Regular cardiac myocyte (primary cell): ENCODE measurements around the gene SUSD5. TPM values are rescaled to one million over a fixed set of nuclear protein-coding genes. Genes with fewer than 3 reads are reported as not detected.

ENCODE experiments used
- total RNA-seq: library from RNA; depleted of rRNA; stranded (reverse); fragments of >200 nt; gene quantifications from 2 replicates; pipeline ENCODE4 v1.2.3, GENCODE V29; 2014

The SUSD5 gene
- 11.3 and 20.7 TPM in 2 replicates for total RNA-seq

DNA sequence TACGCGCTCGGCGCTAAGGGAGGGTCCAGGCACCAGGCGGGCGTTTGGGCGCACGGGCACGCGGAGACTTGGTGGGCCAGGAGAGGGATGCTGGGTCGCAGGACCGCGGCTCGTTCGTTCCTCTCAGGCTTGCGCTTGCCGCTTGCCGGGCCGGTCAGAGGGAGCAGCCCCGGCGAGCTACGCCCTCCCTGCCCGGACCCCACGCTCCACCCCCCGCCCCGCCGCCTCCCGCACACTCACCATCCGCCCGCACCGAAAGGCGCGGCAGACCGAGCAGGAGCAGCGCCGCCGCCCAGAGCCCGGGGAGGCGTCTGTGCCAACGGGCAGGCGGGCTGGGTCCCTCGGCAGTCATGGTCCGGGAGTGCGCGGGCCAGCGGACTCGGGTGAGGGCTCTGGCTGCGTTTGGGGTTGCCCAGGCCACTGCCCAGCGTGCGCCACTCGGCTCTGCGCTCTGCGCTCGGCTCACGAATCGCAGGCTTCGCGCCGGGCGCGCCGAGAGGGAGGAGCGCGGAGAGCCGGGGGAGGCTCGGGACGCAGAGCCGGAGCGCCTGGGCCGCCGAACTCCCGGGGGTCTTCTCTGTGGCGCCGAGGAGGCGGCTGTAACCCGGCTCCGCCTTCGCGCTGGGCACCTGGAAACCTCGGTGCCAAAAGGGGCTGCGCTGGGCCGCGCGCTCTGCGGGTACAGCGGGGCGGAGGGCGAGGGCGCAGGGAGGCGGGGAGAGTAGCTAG is at the start of gene SUSD5:
TSS of gene SUSD5 (minus strand) at position 365 of the 729 bp plus-strand sequence. CDS start at position 352, 13 bp downstream.

DNA sequence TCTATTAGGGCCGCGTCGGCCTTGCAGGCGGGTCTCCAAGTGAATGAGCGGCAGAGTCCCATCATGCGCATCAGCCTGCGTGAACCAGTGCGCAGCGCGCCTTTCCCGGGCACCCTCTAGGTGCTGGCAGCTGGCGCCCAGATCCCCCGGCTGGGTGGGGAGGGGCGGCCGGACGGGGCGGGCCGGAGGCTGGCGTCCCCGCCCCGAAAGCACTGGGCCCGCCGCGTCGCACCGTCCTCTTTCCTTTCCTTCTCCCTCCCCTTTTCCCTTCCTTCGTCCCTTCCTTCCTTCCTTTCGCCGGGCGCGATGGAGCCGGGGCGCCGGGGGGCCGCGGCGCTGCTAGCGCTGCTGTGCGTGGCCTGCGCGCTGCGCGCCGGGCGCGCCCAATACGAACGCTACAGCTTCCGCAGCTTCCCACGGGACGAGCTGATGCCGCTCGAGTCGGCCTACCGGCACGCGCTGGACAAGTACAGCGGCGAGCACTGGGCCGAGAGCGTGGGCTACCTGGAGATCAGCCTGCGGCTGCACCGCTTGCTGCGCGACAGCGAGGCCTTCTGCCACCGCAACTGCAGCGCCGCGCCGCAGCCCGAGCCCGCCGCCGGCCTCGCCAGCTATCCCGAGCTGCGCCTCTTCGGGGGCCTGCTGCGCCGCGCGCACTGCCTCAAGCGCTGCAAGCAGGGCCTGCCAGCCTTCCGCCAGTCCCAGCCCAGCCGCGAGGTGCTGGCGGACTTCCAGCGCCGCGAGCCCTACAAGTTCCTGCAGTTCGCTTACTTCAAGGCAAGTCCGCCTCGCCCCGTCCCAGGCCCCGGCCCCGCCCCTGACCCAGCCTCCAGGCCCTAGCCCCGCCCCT is 104.6 kb downstream of the SUSD5 start, which contains the start of gene CRTAP:
TSS of gene CRTAP (plus strand) at position 243 of the 850 bp plus-strand sequence. CDS start at position 307, 64 bp downstream.

Other genes with a start within 250 kb of the SUSD5 start
- gene GLB1, start 121.7 kb downstream of the SUSD5 start, total RNA-seq: 56.9 and 71.9 TPM in 2 replicates
- gene TMPPE, start 121.7 kb downstream of the SUSD5 start, total RNA-seq: 4.8 and 6.7 TPM in 2 replicates
- gene CRTAP, start 104.8 kb downstream of the SUSD5 start, total RNA-seq: 117 and 143 TPM in 2 replicates
- 10.0 and 21.1 TPM in 2 replicates for gene FBXL2, start 58.6 kb upstream of the SUSD5 start, total RNA-seq
- 60.9 and 84.9 TPM in 2 replicates for gene UBP1, start 221.6 kb upstream of the SUSD5 start, total RNA-seq